Activated CD4-positive, alpha-beta T cell treated with anti-CD3 and anti-CD28 coated beads, Interleukin-2, amount 10 ng/mL, durations not matched to agents 7 days and 5 days (primary cell): ENCODE measurements around the gene ENTREP1. TPM values are rescaled to one million over a fixed set of nuclear protein-coding genes. Genes with fewer than 3 reads are reported as not detected.
A peak's percentile ranks its signal among the peaks of the same experiment; 100 is the strongest.

Source experiments
- CTCF ChIA-PET: fragments of 350-600 bp; sonication (Branson Sonifier 250); formaldehyde crosslinking; loops from one replicate; lab custom pipeline; 2021; ENCODE audit warnings: antibody characterized with exemption; lab: Charles Lee
- POLR2A ChIA-PET: fragments of 350-600 bp; sonication (Branson Sonifier 250); formaldehyde crosslinking; loops from one replicate; lab custom pipeline; 2021; ENCODE audit warnings: antibody characterized with exemption; lab: Charles Lee
- DNase-seq: peaks from one replicate; pipeline ENCODE4 v3.0.0-alpha.2; 2020
- H3K27ac Mint-ChIP-seq: one replicate; pipeline ENCODE4 v1.8.0; 2021; ENCODE audit warnings: mild to moderate bottlenecking, moderate library complexity, mixed read lengths
- H3K27me3 Mint-ChIP-seq: one replicate; pipeline ENCODE4 v1.8.0; 2021; ENCODE audit warnings: mixed read lengths
- H3K36me3 Mint-ChIP-seq: one replicate; pipeline ENCODE4 v1.8.0; 2021; ENCODE audit warnings: low read depth, mixed read lengths
- H3K4me1 Mint-ChIP-seq: one replicate; pipeline ENCODE4 v1.8.0; 2021; ENCODE audit warnings: mixed read lengths
- H3K4me3 Mint-ChIP-seq: one replicate; pipeline ENCODE4 v1.8.0; 2021; ENCODE audit warnings: mild to moderate bottlenecking, moderate library complexity, mixed read lengths
- H3K9me3 Mint-ChIP-seq: one replicate; pipeline ENCODE4 v1.8.0; 2021; ENCODE audit warnings: mixed read lengths
- total RNA-seq, 2 experiments: library from RNA; stranded (reverse); gene quantifications; one replicate each; pipeline ENCODE4 v1.2.3, GENCODE V29; 2021

Gene ENTREP1
- total RNA-seq, 2 experiments from 2014 or later = not detected

GRCh38 chr9:69411246-69411645 lies 86.2 kb downstream of the ENTREP1 start:
- POLR2A ChIA-PET = no interaction called here
- Mint-ChIP-seq H3K9me3 (no peaks in the 10 kb centered on the region), H3K4me3 (no peak overlapping the region)

GRCh38 chr9:69411931-69412740 lies 87.1 kb downstream of the ENTREP1 start:
- POLR2A ChIA-PET = no interaction called here
- Mint-ChIP-seq H3K27me3 (peaks cover 4% of the 10 kb centered on the region), H3K4me1 (no peaks in the 10 kb centered on the region), H3K4me3 (no peak overlapping the region), H3K36me3 (no peaks in the 10 kb centered on the region), H3K9me3 (no peaks in the 10 kb centered on the region), H3K27ac (no peak overlapping the region)
- CTCF ChIA-PET = interaction anchor here (1.2 kb wide), 1 partner anchor 13 kb away, joined by 4 read pairs; no protein-coding TSS in a partner anchor
- DNase-seq = no peak

More at GRCh38 chr9:69411246-69411645, 86.2 kb downstream of the ENTREP1 start:
- H3K27ac Mint-ChIP-seq = no peak overlapping the region
- no peak for DNase-seq
- CTCF ChIA-PET = no interaction called here
- H3K36me3 Mint-ChIP-seq = no peaks in the 10 kb centered on the region
- H3K4me1 Mint-ChIP-seq = no peaks in the 10 kb centered on the region
- H3K27me3 Mint-ChIP-seq = peaks cover 4% of the 10 kb centered on the region

- Mint-ChIP-seq H3K4me1 (no peaks in the 10 kb centered on the region), H3K4me3 (no peak overlapping the region), H3K9me3 (no peaks in the 10 kb centered on the region), H3K27me3 (peaks cover 4% of the 10 kb centered on the region), H3K27ac (no peak overlapping the region), H3K36me3 (no peaks in the 10 kb centered on the region)
- DNase-seq = no peak
- ChIA-PET POLR2A (no interaction called here), CTCF (interaction anchor here (0.7 to 1.2 kb wide), 2 partner anchors 9 to 12 kb away, joined by 3 to 4 read pairs; no protein-coding TSS in a partner anchor)
Observed at GRCh38 chr9:69412741-69413150, 87.7 kb downstream of the ENTREP1 start.

GRCh38 chr9:69420611-69421270 lies 95.7 kb downstream of the ENTREP1 start:
- no peak overlapping the region for H3K27ac Mint-ChIP-seq
- peaks cover 11% of the 10 kb centered on the region for H3K27me3 Mint-ChIP-seq
- no peak overlapping the region for H3K4me3 Mint-ChIP-seq
- no peaks in the 10 kb centered on the region for H3K36me3 Mint-ChIP-seq
- H3K4me1 Mint-ChIP-seq = peaks cover 2% of the 10 kb centered on the region
- ChIA-PET CTCF (interaction anchor here (0.5 to 1.3 kb wide), 2 partner anchors 31 to 498 kb away, joined by 3 read pairs; no protein-coding TSS in a partner anchor), POLR2A (no interaction called here)
- no peaks in the 10 kb centered on the region for H3K9me3 Mint-ChIP-seq
- no peak for DNase-seq

- H3K27ac Mint-ChIP-seq = no peak overlapping the region
- H3K9me3 Mint-ChIP-seq = no peaks in the 10 kb centered on the region
- ChIA-PET POLR2A (no interaction called here), CTCF (interaction anchor here (0.5 to 1.5 kb wide), 15 partner anchors 8 to 497 kb away, joined by 3 to 6 read pairs (median 3); no protein-coding TSS in a partner anchor)
- DNase-seq = peak; percentile 62
- no peak overlapping the region for H3K4me3 Mint-ChIP-seq
- H3K27me3 Mint-ChIP-seq = peaks cover 11% of the 10 kb centered on the region
- H3K4me1 Mint-ChIP-seq = peaks cover 2% of the 10 kb centered on the region
- H3K36me3 Mint-ChIP-seq = no peaks in the 10 kb centered on the region
Observed at GRCh38 chr9:69421908-69422801, 97.1 kb downstream of the ENTREP1 start.

GRCh38 chr9:69425136-69425801 lies 100.3 kb downstream of the ENTREP1 start:
- Mint-ChIP-seq H3K4me1 (peaks cover 2% of the 10 kb centered on the region), H3K4me3 (no peak overlapping the region), H3K27me3 (no peaks in the 10 kb centered on the region), H3K9me3 (no peaks in the 10 kb centered on the region), H3K27ac (no peak overlapping the region), H3K36me3 (no peaks in the 10 kb centered on the region)
- DNase-seq = no peak
- ChIA-PET CTCF (interaction anchor here (1.1 kb wide), 1 partner anchor 12 kb away, joined by 4 read pairs; no protein-coding TSS in a partner anchor), POLR2A (no interaction called here)

- no peaks in the 10 kb centered on the region for H3K9me3 Mint-ChIP-seq
- ChIA-PET POLR2A (no interaction called here), CTCF (no interaction called here)
- peaks cover 2% of the 10 kb centered on the region for H3K4me1 Mint-ChIP-seq
- no peak for DNase-seq
- H3K27ac Mint-ChIP-seq = no peak overlapping the region
- H3K27me3 Mint-ChIP-seq = no peaks in the 10 kb centered on the region
- no peaks in the 10 kb centered on the region for H3K36me3 Mint-ChIP-seq
- no peak overlapping the region for H3K4me3 Mint-ChIP-seq
Observed at GRCh38 chr9:69427286-69427685, 102.3 kb downstream of the ENTREP1 start.

- no peaks in the 10 kb centered on the region for H3K9me3 Mint-ChIP-seq
- no peak overlapping the region for H3K27ac Mint-ChIP-seq
- no peaks in the 10 kb centered on the region for H3K27me3 Mint-ChIP-seq
- CTCF ChIA-PET = no interaction called here
- no peak overlapping the region for H3K4me3 Mint-ChIP-seq
- DNase-seq = no peak
- no peaks in the 10 kb centered on the region for H3K36me3 Mint-ChIP-seq
- POLR2A ChIA-PET = no interaction called here
- H3K4me1 Mint-ChIP-seq = peaks cover 2% of the 10 kb centered on the region
Observed at GRCh38 chr9:69428017-69428785, 103.2 kb downstream of the ENTREP1 start.

- H3K4me3 Mint-ChIP-seq = no peak overlapping the region
- no peaks in the 10 kb centered on the region for H3K27me3 Mint-ChIP-seq
- no peak overlapping the region for H3K27ac Mint-ChIP-seq
- ChIA-PET POLR2A (no interaction called here), CTCF (no interaction called here)
- H3K36me3 Mint-ChIP-seq = no peaks in the 10 kb centered on the region
- peaks cover 2% of the 10 kb centered on the region for H3K4me1 Mint-ChIP-seq
- no peak for DNase-seq
- H3K9me3 Mint-ChIP-seq = no peaks in the 10 kb centered on the region
Observed at GRCh38 chr9:69429281-69429680, 104.3 kb downstream of the ENTREP1 start.

- CTCF ChIA-PET = interaction anchor here (0.9 kb wide), 1 partner anchor 8 kb away, joined by 4 read pairs; no protein-coding TSS in a partner anchor
- Mint-ChIP-seq H3K4me3 (no peak overlapping the region), H3K9me3 (no peaks in the 10 kb centered on the region), H3K27ac (no peak overlapping the region), H3K4me1 (no peaks in the 10 kb centered on the region), H3K27me3 (no peaks in the 10 kb centered on the region), H3K36me3 (no peaks in the 10 kb centered on the region)
- POLR2A ChIA-PET = no interaction called here
- no peak for DNase-seq
Observed at GRCh38 chr9:69430206-69430605, 105.2 kb downstream of the ENTREP1 start.

GRCh38 chr9:69431203-69431602 lies 106.2 kb downstream of the ENTREP1 start:
- CTCF ChIA-PET = interaction anchor here (0.9 to 1.2 kb wide), 2 partner anchors 9 to 23 kb away, joined by 3 read pairs; no protein-coding TSS in a partner anchor
- no peaks in the 10 kb centered on the region for H3K4me1 Mint-ChIP-seq
- no peak overlapping the region for H3K27ac Mint-ChIP-seq
- no peaks in the 10 kb centered on the region for H3K9me3 Mint-ChIP-seq
- H3K36me3 Mint-ChIP-seq = no peaks in the 10 kb centered on the region
- H3K27me3 Mint-ChIP-seq = no peaks in the 10 kb centered on the region
- no peak overlapping the region for H3K4me3 Mint-ChIP-seq
- no peak for DNase-seq
- POLR2A ChIA-PET = no interaction called here
